GM23338 (cell line): Measurements from ENCODE around the gene NIPBL. TPM values are rescaled to one million over a fixed set of nuclear protein-coding genes. Genes with fewer than 3 reads are reported as not detected.

ENCODE experiments used
- ATAC-seq: fragments of 200-7000 bp; cut with Tn5 transposase; 3 replicates; pipeline ENCODE4 v1.9.1; 2020
- DNase-seq: peaks from one replicate; pipeline ENCODE4 v3.0.0-alpha.2; 2015; ENCODE audit warnings: low spot score
- H2AFZ ChIP-seq: fragments of 200-600 bp; sonication (generic); 2 replicates; pipeline ENCODE4 v1.8.0; 2016; ENCODE audit warnings: antibody characterized with exemption, mild to moderate bottlenecking, moderate library complexity
- H3F3A ChIP-seq: fragments of 200-600 bp; sonication (generic); replicated peaks from 2 replicates; pipeline ENCODE4 v1.8.0; 2017; ENCODE audit warnings: antibody characterized with exemption, mixed run types, low read depth
- H3K27ac ChIP-seq: fragments of 200-600 bp; sonication (generic); 2 replicates; pipeline ENCODE4 v1.6.1; 2016; ENCODE audit warnings: low read depth
- H3K27me3 ChIP-seq: fragments of 200-600 bp; sonication (generic); 2 replicates; pipeline ENCODE4 v1.8.0; 2016; ENCODE audit warnings: mild to moderate bottlenecking, mixed run types, moderate library complexity; ENCODE audit not compliant: insufficient read depth
- H3K36me3 ChIP-seq: fragments of 200-600 bp; sonication (generic); 2 replicates; pipeline ENCODE4 v1.8.0; 2016; ENCODE audit warnings: mild to moderate bottlenecking; ENCODE audit not compliant: insufficient read depth
- H3K4me1 ChIP-seq: fragments of 200-600 bp; sonication (generic); 2 replicates; pipeline ENCODE4 v1.8.0; 2016; ENCODE audit warnings: mild to moderate bottlenecking, moderate library complexity; ENCODE audit not compliant: insufficient read depth
- H3K4me2 ChIP-seq: fragments of 200-600 bp; sonication (generic); 2 replicates; pipeline ENCODE4 v1.7.1; 2017; ENCODE audit warnings: mixed run types
- H3K4me3 ChIP-seq: fragments of 200-600 bp; sonication (generic); 2 replicates; pipeline ENCODE4 v1.6.1; 2016; ENCODE audit warnings: mixed run types
- H3K79me2 ChIP-seq: fragments of 200-600 bp; sonication (generic); replicated peaks from 2 replicates; pipeline ENCODE4 v1.8.0; 2017; ENCODE audit warnings: mild to moderate bottlenecking; ENCODE audit not compliant: insufficient read depth
- H3K9me2 ChIP-seq: fragments of 200-600 bp; sonication (generic); 2 replicates; pipeline ENCODE4 v1.8.0; 2017; ENCODE audit not compliant: insufficient read depth
- H4K20me1 ChIP-seq: fragments of 200-600 bp; sonication (generic); replicated peaks from 2 replicates; pipeline ENCODE4 v1.8.0; 2017; ENCODE audit warnings: mild to moderate bottlenecking; ENCODE audit not compliant: insufficient read depth
- H3K27ac Mint-ChIP-seq: 2 replicates; pipeline ENCODE4 v1.8.0; 2020; ENCODE audit warnings: inconsistent platforms, mild to moderate bottlenecking, moderate library complexity, mixed read lengths
- H3K27me3 Mint-ChIP-seq: 3 replicates; pipeline ENCODE4 v1.8.0; 2022; ENCODE audit warnings: low read depth, mild to moderate bottlenecking, moderate library complexity, mixed read lengths, inconsistent platforms; ENCODE audit not compliant: insufficient read depth, poor library complexity
- H3K36me3 Mint-ChIP-seq: 3 replicates; pipeline ENCODE4 v1.8.0; 2021; ENCODE audit warnings: low read depth, mild to moderate bottlenecking, inconsistent platforms, moderate library complexity, mixed read lengths
- H3K4me1 Mint-ChIP-seq: 3 replicates; pipeline ENCODE4 v1.8.0; 2020; ENCODE audit warnings: mild to moderate bottlenecking, inconsistent platforms, mixed read lengths
- H3K4me3 Mint-ChIP-seq: 3 replicates; pipeline ENCODE4 v1.8.0; 2021; ENCODE audit warnings: moderate library complexity, mild to moderate bottlenecking, inconsistent platforms, mixed read lengths
- H3K9me3 Mint-ChIP-seq: 3 replicates; pipeline ENCODE4 v1.8.0; 2020; ENCODE audit warnings: moderate library complexity, mild to moderate bottlenecking, inconsistent platforms, mixed read lengths
- CREB1 ChIP-seq: fragments of 250-450 bp; sonication (Bioruptor Pico); IDR thresholded peaks from 2 replicates; pipeline ENCODE4 v1.5.0; 2020; ENCODE audit warnings: low read depth, mild to moderate bottlenecking, moderate library complexity
- EZH2 ChIP-seq: fragments of 200-600 bp; sonication (generic); IDR thresholded peaks from one replicate; pipeline ENCODE4 v1.8.0; 2017; ENCODE audit warnings: antibody characterized with exemption, mild to moderate bottlenecking, low read depth; ENCODE audit not compliant: unreplicated experiment
- EZH2phosphoT487 ChIP-seq: fragments of 200-600 bp; sonication (generic); IDR thresholded peaks from one replicate; pipeline ENCODE4 v1.8.1; 2018; ENCODE audit warnings: antibody characterized with exemption; ENCODE audit not compliant: unreplicated experiment
- JUNB ChIP-seq: IDR thresholded peaks from one replicate; pipeline ENCODE4 v1.6.1; 2016; ENCODE audit warnings: antibody characterized with exemption; ENCODE audit not compliant: unreplicated experiment
- NANOG ChIP-seq: IDR thresholded peaks from 2 replicates; pipeline ENCODE4 v1.6.1; 2016; ENCODE audit warnings: antibody characterized with exemption, borderline replicate concordance
- POLR2AphosphoS5 ChIP-seq: IDR thresholded peaks from 2 replicates; pipeline ENCODE4 v1.6.1; 2016; ENCODE audit warnings: antibody characterized with exemption, low read depth
- STAT1 ChIP-seq: IDR thresholded peaks from one replicate; pipeline ENCODE4 v1.6.1; 2016; ENCODE audit warnings: antibody characterized with exemption; ENCODE audit not compliant: unreplicated experiment
- ZNF114 ChIP-seq: fragments of 250-450 bp; sonication (Bioruptor Pico); IDR thresholded peaks from 2 replicates; pipeline ENCODE4 v1.5.0; 2020; ENCODE audit warnings: mild to moderate bottlenecking, moderate library complexity
- ZNF331 ChIP-seq: fragments of 250-450 bp; sonication (Bioruptor Pico); IDR thresholded peaks from 2 replicates; pipeline ENCODE4 v1.5.0; 2020; ENCODE audit warnings: low read depth, mild to moderate bottlenecking, moderate library complexity
- polyA plus RNA-seq: library from polyadenylated mRNA; unstranded; fragments of >200 nt; fragmentation: Nextera tagmentation; extraction: Ambion mirVana; gene quantifications from 2 replicates; pipeline ENCODE4 v1.2.1, GENCODE V29; 2016
- total RNA-seq: library from RNA; depleted of rRNA; stranded (reverse); fragments of >200 nt; shearing (Covaris generic); gene quantifications from 2 replicates; pipeline ENCODE4 v1.2.3, GENCODE V29; 2014
- TF ChIP-seq, protein P1 (sequence below): fragments of 250-450 bp; sonication (Bioruptor Pico); IDR thresholded peaks from 2 replicates; pipeline ENCODE4 v1.5.0; 2020; ENCODE audit warnings: mild to moderate bottlenecking, moderate library complexity
- TF ChIP-seq, protein P2 (sequence below): IDR thresholded peaks from one replicate; pipeline ENCODE4 v1.6.1; 2018; ENCODE audit warnings: antibody characterized with exemption; ENCODE audit not compliant: unreplicated experiment

Gene NIPBL
- total and polyA plus RNA-seq, 2 experiments from 2014 or later: 44.2 to 51.4 TPM

GRCh38 chr5:37090123-37090726 lies 213.7 kb downstream of the NIPBL start:
- peaks cover 30% of the 10 kb centered on the region for H3K27me3 Mint-ChIP-seq

DNA sequence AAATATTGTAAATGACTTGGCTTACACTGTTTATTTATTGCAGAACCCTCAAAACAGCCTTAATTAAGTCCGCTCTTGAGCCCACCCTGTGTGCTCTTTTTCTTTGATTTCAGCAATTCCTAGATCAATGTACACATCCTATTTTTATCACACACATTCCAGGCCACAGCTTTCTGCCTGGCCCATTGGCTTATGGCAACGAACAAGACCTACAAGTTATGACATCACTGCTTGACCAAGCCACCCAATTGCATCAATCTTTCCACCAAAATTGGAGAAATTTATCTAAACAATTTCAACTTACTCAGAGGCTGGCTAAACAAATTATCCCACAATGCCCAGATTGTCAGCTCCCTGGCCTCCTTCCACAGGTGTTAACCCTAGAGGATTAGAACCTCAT lies 214.2 kb downstream of the NIPBL start:
- no peaks in the 10 kb centered on the region; the same call in 2 of the 3 replicates for H3K9me3 Mint-ChIP-seq
- ATAC-seq (no peak), DNase-seq (no peak)
- Histone ChIP-seq H3K36me3 (no peaks in the 10 kb centered on the region; the same call in 1 of the 2 replicates), H3K79me2 (no peaks in the 10 kb centered on the region), H4K20me1 (peaks cover 5% of the 10 kb centered on the region; the same call in 1 of the 2 replicates), H3K27ac (no peak overlapping the region), H3K27me3 (peaks cover 53% of the 10 kb centered on the region), H2AFZ (no peak overlapping the region), H3K9me2 (no peaks in the 10 kb centered on the region), H3F3A (no peaks in the 10 kb centered on the region), H3K4me1 (peaks cover 11% of the 10 kb centered on the region), H3K4me2 (no peak overlapping the region), H3K4me3 (no peak overlapping the region)
- TF ChIP-seq POLR2AphosphoS5: no peak
- TF ChIP-seq ZNF331 (CRISPR knock-in tag): no peak
- no peak for TF ChIP-seq EZH2phosphoT487
- TF ChIP-seq, protein P1, sequence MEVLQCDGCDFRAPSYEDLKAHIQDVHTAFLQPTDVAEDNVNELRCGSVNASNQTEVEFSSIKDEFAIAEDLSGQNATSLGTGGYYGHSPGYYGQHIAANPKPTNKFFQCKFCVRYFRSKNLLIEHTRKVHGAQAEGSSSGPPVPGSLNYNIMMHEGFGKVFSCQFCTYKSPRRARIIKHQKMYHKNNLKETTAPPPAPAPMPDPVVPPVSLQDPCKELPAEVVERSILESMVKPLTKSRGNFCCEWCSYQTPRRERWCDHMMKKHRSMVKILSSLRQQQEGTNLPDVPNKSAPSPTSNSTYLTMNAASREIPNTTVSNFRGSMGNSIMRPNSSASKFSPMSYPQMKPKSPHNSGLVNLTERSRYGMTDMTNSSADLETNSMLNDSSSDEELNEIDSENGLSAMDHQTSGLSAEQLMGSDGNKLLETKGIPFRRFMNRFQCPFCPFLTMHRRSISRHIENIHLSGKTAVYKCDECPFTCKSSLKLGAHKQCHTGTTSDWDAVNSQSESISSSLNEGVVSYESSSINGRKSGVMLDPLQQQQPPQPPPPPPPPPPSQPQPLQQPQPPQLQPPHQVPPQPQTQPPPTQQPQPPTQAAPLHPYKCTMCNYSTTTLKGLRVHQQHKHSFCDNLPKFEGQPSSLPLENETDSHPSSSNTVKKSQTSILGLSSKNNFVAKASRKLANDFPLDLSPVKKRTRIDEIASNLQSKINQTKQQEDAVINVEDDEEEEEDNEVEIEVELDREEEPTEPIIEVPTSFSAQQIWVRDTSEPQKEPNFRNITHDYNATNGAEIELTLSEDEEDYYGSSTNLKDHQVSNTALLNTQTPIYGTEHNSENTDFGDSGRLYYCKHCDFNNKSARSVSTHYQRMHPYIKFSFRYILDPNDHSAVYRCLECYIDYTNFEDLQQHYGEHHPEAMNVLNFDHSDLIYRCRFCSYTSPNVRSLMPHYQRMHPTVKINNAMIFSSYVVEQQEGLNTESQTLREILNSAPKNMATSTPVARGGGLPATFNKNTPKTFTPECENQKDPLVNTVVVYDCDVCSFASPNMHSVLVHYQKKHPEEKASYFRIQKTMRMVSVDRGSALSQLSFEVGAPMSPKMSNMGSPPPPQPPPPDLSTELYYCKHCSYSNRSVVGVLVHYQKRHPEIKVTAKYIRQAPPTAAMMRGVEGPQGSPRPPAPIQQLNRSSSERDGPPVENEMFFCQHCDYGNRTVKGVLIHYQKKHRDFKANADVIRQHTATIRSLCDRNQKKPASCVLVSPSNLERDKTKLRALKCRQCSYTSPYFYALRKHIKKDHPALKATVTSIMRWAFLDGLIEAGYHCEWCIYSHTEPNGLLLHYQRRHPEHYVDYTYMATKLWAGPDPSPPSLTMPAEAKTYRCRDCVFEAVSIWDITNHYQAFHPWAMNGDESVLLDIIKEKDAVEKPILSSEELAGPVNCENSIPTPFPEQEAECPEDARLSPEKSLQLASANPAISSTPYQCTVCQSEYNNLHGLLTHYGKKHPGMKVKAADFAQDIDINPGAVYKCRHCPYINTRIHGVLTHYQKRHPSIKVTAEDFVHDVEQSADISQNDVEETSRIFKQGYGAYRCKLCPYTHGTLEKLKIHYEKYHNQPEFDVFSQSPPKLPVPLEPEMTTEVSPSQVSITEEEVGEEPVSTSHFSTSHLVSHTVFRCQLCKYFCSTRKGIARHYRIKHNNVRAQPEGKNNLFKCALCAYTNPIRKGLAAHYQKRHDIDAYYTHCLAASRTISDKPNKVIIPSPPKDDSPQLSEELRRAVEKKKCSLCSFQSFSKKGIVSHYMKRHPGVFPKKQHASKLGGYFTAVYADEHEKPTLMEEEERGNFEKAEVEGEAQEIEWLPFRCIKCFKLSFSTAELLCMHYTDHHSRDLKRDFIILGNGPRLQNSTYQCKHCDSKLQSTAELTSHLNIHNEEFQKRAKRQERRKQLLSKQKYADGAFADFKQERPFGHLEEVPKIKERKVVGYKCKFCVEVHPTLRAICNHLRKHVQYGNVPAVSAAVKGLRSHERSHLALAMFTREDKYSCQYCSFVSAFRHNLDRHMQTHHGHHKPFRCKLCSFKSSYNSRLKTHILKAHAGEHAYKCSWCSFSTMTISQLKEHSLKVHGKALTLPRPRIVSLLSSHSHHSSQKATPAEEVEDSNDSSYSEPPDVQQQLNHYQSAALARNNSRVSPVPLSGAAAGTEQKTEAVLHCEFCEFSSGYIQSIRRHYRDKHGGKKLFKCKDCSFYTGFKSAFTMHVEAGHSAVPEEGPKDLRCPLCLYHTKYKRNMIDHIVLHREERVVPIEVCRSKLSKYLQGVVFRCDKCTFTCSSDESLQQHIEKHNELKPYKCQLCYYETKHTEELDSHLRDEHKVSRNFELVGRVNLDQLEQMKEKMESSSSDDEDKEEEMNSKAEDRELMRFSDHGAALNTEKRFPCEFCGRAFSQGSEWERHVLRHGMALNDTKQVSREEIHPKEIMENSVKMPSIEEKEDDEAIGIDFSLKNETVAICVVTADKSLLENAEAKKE (CRISPR knock-in tag): no peak
- H3K4me1 Mint-ChIP-seq: peaks cover 39% of the 10 kb centered on the region
- no peak overlapping the region for H3K4me3 Mint-ChIP-seq
- H3K27ac Mint-ChIP-seq: no peak overlapping the region
- peaks cover 24% of the 10 kb centered on the region for H3K27me3 Mint-ChIP-seq
- no peaks in the 10 kb centered on the region for H3K36me3 Mint-ChIP-seq

More at GRCh38 chr5:37090123-37090726, 213.7 kb downstream of the NIPBL start:
- H3K4me1 Mint-ChIP-seq: peaks cover 39% of the 10 kb centered on the region
- H2AFZ ChIP-seq: no peak overlapping the region
- H3K36me3 ChIP-seq: no peaks in the 10 kb centered on the region; the same call in 1 of the 2 replicates
- peaks cover 11% of the 10 kb centered on the region for H3K4me1 ChIP-seq
- no peaks in the 10 kb centered on the region for H3K9me3 Mint-ChIP-seq
- H3K4me3 Mint-ChIP-seq: no peak overlapping the region
- ATAC-seq (no peak; the same call in 2 of the 3 replicates), DNase-seq (no peak)
- no peaks in the 10 kb centered on the region for H3K9me2 ChIP-seq
- no peak overlapping the region for H3K4me2 ChIP-seq
- H3K27me3 ChIP-seq: peaks cover 59% of the 10 kb centered on the region
- H3K36me3 Mint-ChIP-seq: no peaks in the 10 kb centered on the region
- no peak overlapping the region for H3K4me3 ChIP-seq
- TF ChIP-seq ZNF331 (CRISPR knock-in tag): no peak
- no peak for TF ChIP-seq POLR2AphosphoS5
- no peak for TF ChIP-seq CREB1 (CRISPR knock-in tag)
- TF ChIP-seq ZNF114 (CRISPR knock-in tag): no peak
- no peak for TF ChIP-seq STAT1
- TF ChIP-seq, protein P2, sequence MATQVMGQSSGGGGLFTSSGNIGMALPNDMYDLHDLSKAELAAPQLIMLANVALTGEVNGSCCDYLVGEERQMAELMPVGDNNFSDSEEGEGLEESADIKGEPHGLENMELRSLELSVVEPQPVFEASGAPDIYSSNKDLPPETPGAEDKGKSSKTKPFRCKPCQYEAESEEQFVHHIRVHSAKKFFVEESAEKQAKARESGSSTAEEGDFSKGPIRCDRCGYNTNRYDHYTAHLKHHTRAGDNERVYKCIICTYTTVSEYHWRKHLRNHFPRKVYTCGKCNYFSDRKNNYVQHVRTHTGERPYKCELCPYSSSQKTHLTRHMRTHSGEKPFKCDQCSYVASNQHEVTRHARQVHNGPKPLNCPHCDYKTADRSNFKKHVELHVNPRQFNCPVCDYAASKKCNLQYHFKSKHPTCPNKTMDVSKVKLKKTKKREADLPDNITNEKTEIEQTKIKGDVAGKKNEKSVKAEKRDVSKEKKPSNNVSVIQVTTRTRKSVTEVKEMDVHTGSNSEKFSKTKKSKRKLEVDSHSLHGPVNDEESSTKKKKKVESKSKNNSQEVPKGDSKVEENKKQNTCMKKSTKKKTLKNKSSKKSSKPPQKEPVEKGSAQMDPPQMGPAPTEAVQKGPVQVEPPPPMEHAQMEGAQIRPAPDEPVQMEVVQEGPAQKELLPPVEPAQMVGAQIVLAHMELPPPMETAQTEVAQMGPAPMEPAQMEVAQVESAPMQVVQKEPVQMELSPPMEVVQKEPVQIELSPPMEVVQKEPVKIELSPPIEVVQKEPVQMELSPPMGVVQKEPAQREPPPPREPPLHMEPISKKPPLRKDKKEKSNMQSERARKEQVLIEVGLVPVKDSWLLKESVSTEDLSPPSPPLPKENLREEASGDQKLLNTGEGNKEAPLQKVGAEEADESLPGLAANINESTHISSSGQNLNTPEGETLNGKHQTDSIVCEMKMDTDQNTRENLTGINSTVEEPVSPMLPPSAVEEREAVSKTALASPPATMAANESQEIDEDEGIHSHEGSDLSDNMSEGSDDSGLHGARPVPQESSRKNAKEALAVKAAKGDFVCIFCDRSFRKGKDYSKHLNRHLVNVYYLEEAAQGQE: no peak
- TF ChIP-seq JUNB: no peak
- no peak for TF ChIP-seq EZH2
- TF ChIP-seq NANOG: no peak
- no peaks in the 10 kb centered on the region for H3K79me2 ChIP-seq
- peaks cover 5% of the 10 kb centered on the region for H4K20me1 ChIP-seq
- H3K27ac Mint-ChIP-seq: no peak overlapping the region
- no peaks in the 10 kb centered on the region for H3F3A ChIP-seq
- no peak overlapping the region for H3K27ac ChIP-seq
